Neuronal stem cell (in vitro differentiated cells): Measurements from ENCODE around the gene ZKSCAN7.
A peak's percentile ranks its signal among the peaks of the same experiment; 100 is the strongest.
"Not testable (repeated sequence)": the region's sequence is repeated elsewhere in the genome, so short reads cannot be mapped to it uniquely, and the experiment has no call there.

Source experiments
- DNase-seq: peaks from one replicate; pipeline ENCODE4 v3.0.0-alpha.2; 2013; ENCODE audit warnings: low spot score
- H2AFZ ChIP-seq: one replicate; pipeline ENCODE4 v1.6.1; 2013; ENCODE audit warnings: mild to moderate bottlenecking, low read length, inconsistent platforms
- H2AK5ac ChIP-seq: 2 replicates; pipeline ENCODE4 v1.6.1; 2013; ENCODE audit warnings: low read depth, mild to moderate bottlenecking, inconsistent platforms, low read length, moderate library complexity, mixed read lengths
- H2BK120ac ChIP-seq: 2 replicates; pipeline ENCODE4 v1.6.1; 2013; ENCODE audit warnings: low read depth, mild to moderate bottlenecking, inconsistent platforms, low read length, moderate library complexity, mixed read lengths
- H2BK12ac ChIP-seq: one replicate; pipeline ENCODE4 v1.6.1; 2013; ENCODE audit warnings: low read length, inconsistent platforms
- H2BK15ac ChIP-seq: 2 replicates; pipeline ENCODE4 v1.6.1; 2013; ENCODE audit warnings: mild to moderate bottlenecking, low read length, inconsistent platforms, mixed read lengths
- H2BK5ac ChIP-seq: one replicate; pipeline ENCODE4 v1.6.1; 2013; ENCODE audit warnings: inconsistent platforms, mild to moderate bottlenecking, low read length, moderate library complexity
- H3K14ac ChIP-seq: one replicate; pipeline ENCODE4 v1.6.1; 2013; ENCODE audit warnings: low read length, inconsistent platforms
- H3K18ac ChIP-seq: 2 replicates; pipeline ENCODE4 v1.6.1; 2013; ENCODE audit warnings: low read length, inconsistent platforms
- H3K23ac ChIP-seq: 2 replicates; pipeline ENCODE4 v1.6.1; 2013; ENCODE audit warnings: low read depth, mild to moderate bottlenecking, mixed read lengths, low read length, inconsistent platforms; ENCODE audit not compliant: poor library complexity
- H3K27ac ChIP-seq: replicated peaks from 3 replicates; pipeline ENCODE4 v1.5.1; 2013; ENCODE audit warnings: low read length, inconsistent platforms
- H3K27me3 ChIP-seq, 3 experiments: 2 replicates each; pipeline ENCODE4 v1.6.1; 2013; ENCODE audit warnings: low read length in 3 of 3, mild to moderate bottlenecking in 2 of 3, inconsistent platforms in 1 of 3, low read depth in 1 of 3, mixed read lengths in 1 of 3, moderate library complexity in 1 of 3; ENCODE audit not compliant: control insufficient read depth in 3 of 3, insufficient read depth in 3 of 3
- H3K36me3 ChIP-seq, 2 donors: replicated peaks in 1 of 2; 2 replicates each; pipeline ENCODE4 v1.6.1; 2013; ENCODE audit warnings: low read length in 2 of 2; ENCODE audit not compliant: control insufficient read depth in 2 of 2, insufficient read depth in 2 of 2
- H3K4ac ChIP-seq: 2 replicates; pipeline ENCODE4 v1.6.1; 2013; ENCODE audit warnings: inconsistent platforms, mild to moderate bottlenecking, low read length, moderate library complexity
- H3K4me1 ChIP-seq, 2 donors: 1 replicate in 1 of 2; 2 replicates in 1 of 2; pipeline ENCODE4 v1.6.1; 2013; ENCODE audit warnings: low read length in 2 of 2, low read depth in 1 of 2; ENCODE audit not compliant: control insufficient read depth in 2 of 2, insufficient read depth in 1 of 2
- H3K4me2 ChIP-seq: one replicate; pipeline ENCODE4 v1.6.1; 2013; ENCODE audit warnings: mild to moderate bottlenecking, low read length, inconsistent platforms; ENCODE audit not compliant: insufficient read depth, poor library complexity, severe bottlenecking
- H3K4me3 ChIP-seq, 2 donors: 2 replicates each; pipeline ENCODE4 v1.5.1; 2013; ENCODE audit warnings: low read length in 2 of 2, mild to moderate bottlenecking in 2 of 2, inconsistent platforms in 1 of 2, moderate library complexity in 1 of 2
- H3K79me1 ChIP-seq: one replicate; pipeline ENCODE4 v1.6.1; 2013; ENCODE audit warnings: low read depth, mild to moderate bottlenecking, inconsistent platforms, low read length, moderate library complexity
- H3K9ac ChIP-seq: one replicate; pipeline ENCODE4 v1.6.1; 2013; ENCODE audit warnings: mild to moderate bottlenecking, low read depth, low read length, inconsistent platforms; ENCODE audit not compliant: poor library complexity
- H3K9me3 ChIP-seq, 2 donors: replicated peaks in 1 of 2; 2 replicates each; pipeline versions ENCODE3 to v1.6.1; 2013; ENCODE audit warnings: low read length in 2 of 2, mild to moderate bottlenecking in 2 of 2, inconsistent platforms in 1 of 2, low read depth in 1 of 2, mixed read lengths in 1 of 2, moderate library complexity in 1 of 2; ENCODE audit not compliant: control insufficient read depth in 2 of 2, insufficient read depth in 1 of 2
- H4K8ac ChIP-seq: one replicate; pipeline ENCODE4 v1.6.1; 2013; ENCODE audit warnings: low read depth, mild to moderate bottlenecking, inconsistent platforms, low read length, moderate library complexity
- H4K91ac ChIP-seq: one replicate; pipeline ENCODE4 v1.6.1; 2013; ENCODE audit warnings: low read length, low read depth, mild to moderate bottlenecking, inconsistent platforms; ENCODE audit not compliant: poor library complexity
- WGBS, 2 donors: extraction: QIAGEN DNeasy Blood & Tissue Kit; methylation state at CpG; one replicate each; pipeline ENCODE4 v1.1.7; 2013; ENCODE audit warnings: missing lambda C conversion rate in 2 of 2, mixed read lengths in 1 of 2; ENCODE audit not compliant: insufficient read length in 2 of 2, insufficient replicate concordance in 1 of 2; ENCODE audit errors: extremely low coverage in 2 of 2; 5-methylcytosine and 5-hydroxymethylcytosine counted together

Gene ZKSCAN7

DNA sequence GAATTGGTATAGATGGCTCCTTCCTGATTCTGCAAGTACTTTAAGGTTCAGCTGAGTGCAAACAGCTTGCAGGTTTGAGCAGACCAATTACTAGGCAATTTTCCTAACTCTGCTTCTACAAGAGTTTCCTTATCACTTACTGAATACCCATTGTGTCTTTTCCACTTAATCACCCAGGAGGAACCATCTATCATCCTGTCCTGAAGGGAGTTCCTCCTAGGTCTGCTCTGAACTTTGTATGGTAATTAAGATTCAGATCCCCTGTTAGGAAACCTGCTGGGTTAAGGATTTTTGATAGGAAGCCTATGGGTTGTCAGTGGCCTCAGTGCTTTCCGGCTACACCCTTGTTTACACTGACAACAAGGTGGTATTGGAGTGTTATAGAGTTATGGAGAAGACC lies 10.2 kb upstream of the ZKSCAN7 start:
- H4K91ac ChIP-seq, H3K79me1 ChIP-seq, H3K18ac ChIP-seq, H2BK120ac ChIP-seq, H3K4me2 ChIP-seq, H4K8ac ChIP-seq, H2AK5ac ChIP-seq, H2BK15ac ChIP-seq, H3K9me3 ChIP-seq, H3K27ac ChIP-seq, H3K23ac ChIP-seq, H2AFZ ChIP-seq, H3K4me3 ChIP-seq, H3K4me1 ChIP-seq, H3K9ac ChIP-seq, H3K4ac ChIP-seq, H2BK12ac ChIP-seq, H3K36me3 ChIP-seq, H2BK5ac ChIP-seq, H3K14ac ChIP-seq, DNase-seq: not testable (repeated sequence)
- whole genome bisulfite sequencing, 2 donors, result no CpG with 5 or more reads among the region's 1 CpG
- H3K27me3 ChIP-seq, result peaks cover 0 to 16% (median 0%) of the 10 kb centered on the region in 3 experiments

DNA sequence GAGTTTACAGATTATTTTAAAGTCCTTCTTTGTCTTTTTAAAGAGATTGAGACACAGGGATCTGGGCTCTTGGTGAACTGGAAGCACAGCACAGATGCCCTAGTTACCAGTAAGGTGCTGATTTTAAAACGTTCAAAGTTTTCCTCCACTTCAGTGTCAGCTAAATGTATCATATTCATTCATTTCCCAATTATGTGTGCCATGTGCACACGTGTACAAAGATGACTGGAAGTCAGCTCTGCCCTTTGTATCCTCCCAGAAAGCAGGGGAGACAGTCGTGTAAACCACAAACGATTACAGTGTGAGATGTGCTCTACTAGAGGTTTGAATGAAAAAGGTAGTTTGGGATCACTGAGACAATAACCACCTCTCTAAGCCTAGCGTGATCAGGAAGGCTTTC lies 730 bp downstream of the ZKSCAN7 start:
- Histone ChIP-seq H3K27me3 (peaks cover 0 to 23% (median 6%) of the 10 kb centered on the region in 3 experiments), H3K18ac (no peak overlapping the region), H4K8ac (no peak overlapping the region), H3K4me1 (peaks cover 3 to 6% of the 10 kb centered on the region in 2 donors), H3K9me3 (peaks cover 6 to 48% of the 10 kb centered on the region in 2 donors), H2BK15ac (no peak overlapping the region), H3K4me2 (peak overlapping the region; percentile 64), H2BK12ac (no peak overlapping the region), H3K36me3 (peaks cover 17 to 42% of the 10 kb centered on the region in 2 donors), H2BK5ac (no peak overlapping the region), H3K4me3 (peak overlapping the region; percentile 82 to 90), H2BK120ac (no peak overlapping the region), H2AFZ (peak overlapping the region; percentile 99), H3K79me1 (no peaks in the 10 kb centered on the region), H3K4ac (no peak overlapping the region), H3K23ac (no peak overlapping the region), H2AK5ac (no peak overlapping the region), H4K91ac (no peak overlapping the region), H3K14ac (no peak overlapping the region), H3K27ac (no peak overlapping the region), H3K9ac (no peak overlapping the region)
- no CpG with 5 or more reads among the region's 5 CpGs for WGBS, 2 donors
- DNase-seq, result no peak

DNA sequence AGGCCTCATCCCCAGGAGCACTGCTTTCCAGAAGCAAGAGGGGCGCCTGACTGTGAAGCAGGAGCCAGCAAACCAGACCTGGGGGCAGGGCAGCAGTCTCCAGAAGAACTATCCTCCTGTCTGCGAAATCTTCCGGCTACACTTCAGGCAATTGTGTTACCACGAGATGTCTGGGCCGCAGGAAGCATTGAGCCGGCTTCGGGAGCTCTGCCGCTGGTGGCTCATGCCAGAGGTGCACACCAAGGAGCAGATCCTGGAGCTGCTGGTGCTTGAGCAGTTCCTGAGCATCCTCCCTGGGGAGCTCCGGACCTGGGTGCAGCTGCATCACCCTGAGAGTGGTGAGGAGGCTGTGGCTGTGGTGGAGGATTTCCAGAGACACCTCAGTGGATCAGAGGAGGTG lies 2.1 kb downstream of the ZKSCAN7 start:
- Histone ChIP-seq H3K79me1 (peaks cover 1% of the 10 kb centered on the region), H2BK120ac (no peak overlapping the region), H3K4me1 (peaks cover 3 to 6% of the 10 kb centered on the region in 2 donors), H3K9me3 (peaks cover 14 to 62% of the 10 kb centered on the region in 2 donors), H2AK5ac (no peak overlapping the region), H3K27ac (no peak overlapping the region), H2BK5ac (no peak overlapping the region), H3K4ac (no peak overlapping the region), H4K91ac (no peak overlapping the region), H3K18ac (no peak overlapping the region), H3K4me3 (no peak overlapping the region), H4K8ac (no peak overlapping the region), H3K27me3 (peaks cover 0 to 23% (median 3%) of the 10 kb centered on the region in 3 experiments), H3K9ac (no peak overlapping the region), H3K14ac (no peak overlapping the region), H2AFZ (no peak overlapping the region), H3K23ac (no peak overlapping the region), H2BK12ac (no peak overlapping the region), H2BK15ac (no peak overlapping the region), H3K4me2 (no peak overlapping the region), H3K36me3 (peaks cover 25 to 55% of the 10 kb centered on the region in 2 donors)
- DNase-seq, result no peak
- WGBS, 2 donors, result no CpG with 5 or more reads among the region's 9 CpGs

DNA sequence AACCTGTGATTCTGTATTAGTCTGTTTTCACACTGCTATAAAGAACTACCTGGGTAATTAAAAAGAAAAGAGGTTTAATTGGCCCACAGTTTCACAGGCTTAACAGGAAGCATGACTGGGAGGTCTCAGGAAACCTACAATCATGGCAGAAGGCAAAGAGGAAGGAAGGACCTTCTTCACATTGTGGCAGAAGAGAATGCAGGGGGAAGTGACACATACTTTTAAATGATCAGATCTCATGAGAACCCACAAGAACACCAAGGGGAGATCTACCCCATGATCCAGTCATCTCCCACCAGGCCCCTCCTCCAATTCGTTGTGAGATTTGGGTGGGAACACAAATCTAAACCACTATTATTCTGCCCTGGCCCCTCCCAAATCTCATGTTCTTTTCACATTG lies 6.1 kb downstream of the ZKSCAN7 start:
- H3K79me1 ChIP-seq, result peaks cover 3% of the 10 kb centered on the region
- H3K23ac ChIP-seq, result no peak overlapping the region
- no peak overlapping the region for H3K9ac ChIP-seq
- no peak overlapping the region for H4K8ac ChIP-seq
- H2AK5ac ChIP-seq, result no peak overlapping the region
- H2AFZ ChIP-seq, result no peak overlapping the region
- H2BK120ac ChIP-seq, result no peak overlapping the region
- H3K27ac ChIP-seq, result no peak overlapping the region
- no peak for DNase-seq
- no peak overlapping the region for H2BK5ac ChIP-seq
- H2BK15ac ChIP-seq, result no peak overlapping the region
- peaks cover 0 to under 1% of the 10 kb centered on the region in 2 donors for H3K4me1 ChIP-seq
- no peak overlapping the region for H3K4ac ChIP-seq
- peaks cover 34 to 85% of the 10 kb centered on the region in 2 donors for H3K36me3 ChIP-seq
- no peak overlapping the region for H3K4me3 ChIP-seq
- H3K9me3 ChIP-seq, result peaks cover 24 to 87% of the 10 kb centered on the region in 2 donors
- WGBS, 2 donors, result no CpG with 5 or more reads among the region's 1 CpG
- H2BK12ac ChIP-seq, result no peak overlapping the region
- H3K14ac ChIP-seq, result no peak overlapping the region
- no peak overlapping the region for H3K4me2 ChIP-seq
- no peak overlapping the region for H4K91ac ChIP-seq
- no peak overlapping the region for H3K18ac ChIP-seq
- no peaks in the 10 kb centered on the region for H3K27me3 ChIP-seq
